GM12872 (cell line): Measurements from ENCODE around the gene HIF1AN.

Experiments used
- TF ChIP-seq, protein P1 (sequence below): IDR thresholded peaks from 3 replicates; pipeline ENCODE4 v1.5.1; 2011; ENCODE audit warnings: low read depth, mild to moderate bottlenecking, low read length, moderate library complexity; ENCODE audit not compliant: insufficient read depth

Gene HIF1AN

GRCh38 chr10:100554902-100555301 lies 19.2 kb downstream of the HIF1AN start:
- TF ChIP-seq, protein P1, sequence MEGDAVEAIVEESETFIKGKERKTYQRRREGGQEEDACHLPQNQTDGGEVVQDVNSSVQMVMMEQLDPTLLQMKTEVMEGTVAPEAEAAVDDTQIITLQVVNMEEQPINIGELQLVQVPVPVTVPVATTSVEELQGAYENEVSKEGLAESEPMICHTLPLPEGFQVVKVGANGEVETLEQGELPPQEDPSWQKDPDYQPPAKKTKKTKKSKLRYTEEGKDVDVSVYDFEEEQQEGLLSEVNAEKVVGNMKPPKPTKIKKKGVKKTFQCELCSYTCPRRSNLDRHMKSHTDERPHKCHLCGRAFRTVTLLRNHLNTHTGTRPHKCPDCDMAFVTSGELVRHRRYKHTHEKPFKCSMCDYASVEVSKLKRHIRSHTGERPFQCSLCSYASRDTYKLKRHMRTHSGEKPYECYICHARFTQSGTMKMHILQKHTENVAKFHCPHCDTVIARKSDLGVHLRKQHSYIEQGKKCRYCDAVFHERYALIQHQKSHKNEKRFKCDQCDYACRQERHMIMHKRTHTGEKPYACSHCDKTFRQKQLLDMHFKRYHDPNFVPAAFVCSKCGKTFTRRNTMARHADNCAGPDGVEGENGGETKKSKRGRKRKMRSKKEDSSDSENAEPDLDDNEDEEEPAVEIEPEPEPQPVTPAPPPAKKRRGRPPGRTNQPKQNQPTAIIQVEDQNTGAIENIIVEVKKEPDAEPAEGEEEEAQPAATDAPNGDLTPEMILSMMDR = no peak

DNA sequence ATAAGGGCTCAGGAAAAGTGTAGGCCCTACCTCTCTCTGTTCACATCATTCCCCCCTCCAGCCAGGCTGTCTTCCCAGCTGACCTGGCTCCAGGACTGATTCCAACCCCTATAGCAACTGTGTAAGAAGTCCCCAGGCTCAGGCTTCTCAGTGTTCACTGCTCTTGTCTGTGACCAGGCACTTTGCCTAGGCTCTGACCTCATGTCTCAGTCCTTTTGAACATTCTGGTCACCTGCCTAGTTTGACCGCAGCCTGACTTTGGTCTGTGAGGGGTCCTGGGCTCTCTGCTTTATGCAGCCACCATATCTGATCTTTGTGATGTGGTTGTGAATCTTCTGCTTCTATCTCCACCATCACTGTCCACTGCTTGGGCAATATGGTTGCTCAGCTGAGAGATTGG lies 24.5 kb downstream of the HIF1AN start:
- TF ChIP-seq, protein P1 = no peak

- TF ChIP-seq, protein P1 = no peak
These were observed 25.3 kb downstream of the HIF1AN start for GRCh38 chr10:100561005-100561404.

DNA sequence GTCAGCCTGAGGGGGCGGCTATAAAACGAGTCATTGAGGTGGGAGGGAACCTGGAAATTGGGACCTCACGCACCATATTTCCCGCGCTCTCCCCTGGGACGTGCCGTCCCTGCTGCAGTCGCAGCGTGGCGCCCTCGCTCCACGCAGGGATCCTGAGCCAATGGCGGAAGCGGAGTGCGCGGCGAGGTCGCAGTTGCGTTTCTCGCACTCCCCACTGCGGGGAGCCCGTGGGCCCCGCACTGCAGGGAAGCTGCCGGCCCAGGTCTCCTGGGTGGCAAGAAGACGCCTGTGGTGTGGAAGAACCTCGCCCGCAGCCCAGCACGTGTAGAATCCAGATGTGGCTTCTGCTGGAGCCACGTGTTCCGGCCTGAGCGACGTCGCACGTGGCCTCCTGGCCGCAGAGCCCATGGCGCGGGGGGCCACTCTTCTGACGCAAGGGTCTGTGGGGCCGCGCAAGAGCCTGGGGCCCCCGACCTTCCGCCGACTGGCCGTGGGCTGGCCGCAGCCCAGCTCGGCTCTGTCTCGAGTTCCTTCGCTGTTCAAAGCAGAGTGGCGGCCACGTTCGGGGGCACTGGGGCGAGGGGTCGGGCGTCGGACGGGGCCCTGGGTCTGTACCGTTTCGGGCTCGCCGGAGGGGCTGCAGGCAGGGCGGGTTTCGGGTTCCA lies 26.4 kb downstream of the HIF1AN start:
- TF ChIP-seq, protein P1 = peak; percentile 96

- TF ChIP-seq, protein P1 = no peak
These were observed 29.7 kb downstream of the HIF1AN start for GRCh38 chr10:100565206-100565985.

- TF ChIP-seq, protein P1 = no peak
These were observed 30.8 kb downstream of the HIF1AN start for GRCh38 chr10:100566561-100566960.

DNA sequence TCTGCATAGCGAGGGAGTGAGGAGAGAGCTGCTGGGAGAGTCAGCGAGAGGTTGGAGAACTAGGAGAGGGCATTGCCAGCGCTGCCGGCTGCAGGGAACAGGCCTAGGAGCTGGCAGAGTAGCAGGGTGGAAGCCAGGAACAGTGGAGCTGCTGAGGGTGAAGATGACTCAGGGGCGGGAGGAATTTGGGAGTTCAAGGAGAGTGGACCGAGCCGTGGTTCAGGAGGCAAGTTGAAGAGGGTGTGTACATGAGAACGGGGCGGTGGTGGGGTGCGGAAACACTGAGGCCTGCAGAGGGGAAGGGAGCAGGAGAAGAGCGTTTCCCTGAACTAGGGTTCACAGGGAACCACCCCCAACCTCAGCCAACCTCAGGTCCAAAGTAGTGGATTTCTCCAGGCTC lies 31.5 kb downstream of the HIF1AN start:
- TF ChIP-seq, protein P1 = no peak
